ENCODE results near the gene ARHGAP27.

ARHGAP27 gene

GRCh38 chr17:45370949-45371413 is 61.7 kb downstream of the ARHGAP27 start:
- in situ Hi-C loops (cut with MboI; ENCODE audit: low pct_unique_long_range_greater_than_20kb, low sequenced_read_pairs, unreplicated experiment): no loop called here
- no peak for DNase-seq (ENCODE audit: low spot score)
- TF ChIP-seq CTCF (IDR thresholded peaks at IDR 0.05; ENCODE audit: extremely low read depth, insufficient read depth, missing control alignments): no peak

- no peak for DNase-seq (ENCODE audit: low spot score)
- no peak for TF ChIP-seq CTCF (IDR thresholded peaks at IDR 0.05; ENCODE audit: extremely low read depth, insufficient read depth, missing control alignments)
- in situ Hi-C loops (cut with MboI; ENCODE audit: low pct_unique_long_range_greater_than_20kb, low sequenced_read_pairs, unreplicated experiment): no loop called here
Measured at GRCh38 chr17:45369421-45369820, 63.2 kb downstream of the ARHGAP27 start.

GRCh38 chr17:45368651-45369050 is 64.0 kb downstream of the ARHGAP27 start:
- TF ChIP-seq CTCF (IDR thresholded peaks at IDR 0.05; ENCODE audit: extremely low read depth, insufficient read depth, missing control alignments): no peak
- DNase-seq (ENCODE audit: low spot score): no peak
- in situ Hi-C loops (cut with MboI; ENCODE audit: low pct_unique_long_range_greater_than_20kb, low sequenced_read_pairs, unreplicated experiment): no loop called here

GRCh38 chr17:45367216-45367615 is 65.5 kb downstream of the ARHGAP27 start:
- DNase-seq (ENCODE audit: low spot score): no peak
- in situ Hi-C loops (cut with MboI; ENCODE audit: low pct_unique_long_range_greater_than_20kb, low sequenced_read_pairs, unreplicated experiment): no loop called here
- no peak for TF ChIP-seq CTCF (IDR thresholded peaks at IDR 0.05; ENCODE audit: extremely low read depth, insufficient read depth, missing control alignments)

GRCh38 chr17:45366691-45367090 is 66.0 kb downstream of the ARHGAP27 start:
- no peak for DNase-seq (ENCODE audit: low spot score)
- in situ Hi-C loops (cut with MboI; ENCODE audit: low pct_unique_long_range_greater_than_20kb, low sequenced_read_pairs, unreplicated experiment): no loop called here
- no peak for TF ChIP-seq CTCF (IDR thresholded peaks at IDR 0.05; ENCODE audit: extremely low read depth, insufficient read depth, missing control alignments)

GRCh38 chr17:45366049-45366448 is 66.6 kb downstream of the ARHGAP27 start:
- in situ Hi-C loops (cut with MboI; ENCODE audit: low pct_unique_long_range_greater_than_20kb, low sequenced_read_pairs, unreplicated experiment): no loop called here
- TF ChIP-seq CTCF (IDR thresholded peaks at IDR 0.05; ENCODE audit: extremely low read depth, insufficient read depth, missing control alignments): no peak
- DNase-seq (ENCODE audit: low spot score): no peak
